Activated T-cell treated with anti-CD3 and anti-CD28 coated beads, Interleukin-2, amount 50 U/mL, for 72 hours (primary cell): Measurements from ENCODE around the gene MLLT10. TPM values are rescaled to one million over a fixed set of nuclear protein-coding genes. Genes with fewer than 3 reads are reported as not detected.
"Not testable (repeated sequence)": the region's sequence is repeated elsewhere in the genome, so short reads cannot be mapped to it uniquely, and the experiment has no call there.

ENCODE experiments used
- ATAC-seq, 2 donors: fragments of 150-1000 bp; cut with Tn5 transposase; replicated peaks in 1 of 2; 2 replicates each; pipeline ENCODE4 v1.10.0; 2021; ENCODE audit warnings: moderate library complexity in 2 of 2, mild to moderate bottlenecking in 1 of 2
- DNase-seq, 2 donors: peaks; one replicate each; pipeline ENCODE4 v3.0.0; 2021 to 2022; ENCODE audit warnings: mixed read lengths in 1 of 2
- H3K27ac Mint-ChIP-seq: one replicate; pipeline ENCODE4 v1.8.0; 2022; ENCODE audit warnings: mild to moderate bottlenecking, moderate library complexity, mixed read lengths
- H3K27me3 Mint-ChIP-seq: one replicate; pipeline ENCODE4 v1.8.0; 2022; ENCODE audit warnings: low read depth, mixed read lengths
- H3K36me3 Mint-ChIP-seq, 2 donors: one replicate each; pipeline ENCODE4 v1.8.0; 2022; ENCODE audit warnings: mixed read lengths in 2 of 2, mild to moderate bottlenecking in 1 of 2; ENCODE audit not compliant: insufficient read depth in 2 of 2
- H3K4me1 Mint-ChIP-seq: one replicate; pipeline ENCODE4 v1.8.0; 2022; ENCODE audit warnings: low read depth, mixed read lengths
- H3K4me3 Mint-ChIP-seq, 2 donors: one replicate each; pipeline ENCODE4 v1.8.0; 2022; ENCODE audit warnings: mild to moderate bottlenecking in 2 of 2, mixed read lengths in 2 of 2, moderate library complexity in 2 of 2
- H3K9me3 Mint-ChIP-seq, 2 donors: one replicate each; pipeline ENCODE4 v1.8.0; 2022; ENCODE audit warnings: mixed read lengths in 2 of 2
- total RNA-seq, 2 donors: library from RNA; stranded (reverse); gene quantifications; one replicate each; pipeline ENCODE4 v1.2.3, GENCODE V29; 2022

MLLT10 gene
- total RNA-seq, 2 donors from 2014 or later, result 45.4 to 46.0 TPM

DNA sequence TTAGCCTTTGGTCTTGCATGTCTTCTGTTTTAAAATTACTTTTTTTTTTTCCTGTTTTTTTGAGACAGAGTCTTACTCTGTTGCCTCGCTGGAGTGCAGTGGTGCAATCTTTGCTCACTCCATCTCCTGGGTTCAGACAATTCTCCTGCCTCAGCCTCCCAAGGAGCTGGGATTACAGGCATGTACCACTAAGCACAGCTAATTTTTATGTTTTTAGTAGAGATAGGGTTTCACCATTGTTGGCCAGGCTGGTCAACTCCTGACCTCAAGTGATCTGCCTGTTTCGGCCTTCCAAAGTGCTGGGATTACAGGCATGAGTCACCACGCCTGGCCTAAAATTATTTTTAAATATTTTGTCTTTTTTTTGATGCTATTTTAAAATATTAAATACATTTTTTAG, 38.5 kb downstream of the MLLT10 start:
- H3K27ac Mint-ChIP-seq, result no peak overlapping the region
- ATAC-seq, result no peak
- peaks cover 46% of the 10 kb centered on the region for H3K4me1 Mint-ChIP-seq
- no peak overlapping the region for H3K4me3 Mint-ChIP-seq
- DNase-seq, result no peak
- H3K36me3 Mint-ChIP-seq, result peaks cover 3 to 32% of the 10 kb centered on the region in 2 donors
- H3K9me3 Mint-ChIP-seq, result peaks cover 0 to 1% of the 10 kb centered on the region in 2 donors
- no peaks in the 10 kb centered on the region for H3K27me3 Mint-ChIP-seq

DNA sequence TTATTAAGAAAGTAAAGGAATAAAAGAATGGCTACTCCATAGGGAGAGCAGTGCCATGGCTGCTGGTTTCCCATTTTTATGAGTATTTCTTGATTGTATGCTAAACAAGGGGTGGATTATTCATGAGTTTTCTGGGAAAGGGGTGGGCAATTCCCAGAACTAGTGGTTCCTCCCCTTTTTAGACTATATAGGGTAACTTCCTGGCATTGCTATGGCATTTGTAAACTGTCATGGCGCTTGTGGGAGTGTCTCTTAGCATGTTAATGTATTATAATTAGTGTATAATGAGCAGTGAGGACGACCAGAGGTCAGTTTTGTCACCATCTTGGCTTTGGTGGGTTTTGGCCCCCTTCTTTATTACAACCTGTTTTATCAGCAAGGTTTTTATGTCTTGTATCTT, 40.5 kb downstream of the MLLT10 start:
- not testable (repeated sequence) for H3K4me3 Mint-ChIP-seq, H3K27ac Mint-ChIP-seq, H3K27me3 Mint-ChIP-seq, ATAC-seq, H3K9me3 Mint-ChIP-seq, DNase-seq
- Mint-ChIP-seq H3K36me3 (peaks cover 3 to 29% of the 10 kb centered on the region in 2 donors), H3K4me1 (peaks cover 55% of the 10 kb centered on the region)

DNA sequence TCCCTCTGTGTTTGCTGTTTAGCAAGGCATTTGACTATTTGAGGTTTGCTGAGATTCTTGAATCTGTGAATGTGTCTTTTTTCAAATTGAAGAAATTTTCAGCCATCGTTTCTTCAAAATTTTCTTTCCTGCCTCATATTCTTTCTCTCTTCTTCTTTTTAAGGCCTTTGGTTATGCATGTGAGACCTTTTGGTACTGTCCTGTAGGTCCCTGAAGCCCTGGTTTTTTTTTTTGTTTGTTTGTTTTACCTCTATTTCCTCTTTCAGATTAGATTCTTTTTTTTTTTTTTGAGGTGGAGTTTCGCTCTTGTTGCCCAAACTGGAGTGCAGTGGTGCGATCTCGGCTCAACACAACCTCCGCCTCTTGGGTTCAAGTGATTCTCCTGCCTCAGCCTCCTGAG, 45.3 kb downstream of the MLLT10 start:
- ATAC-seq (no peak), DNase-seq (no peak)
- Mint-ChIP-seq H3K4me1 (peaks cover 51% of the 10 kb centered on the region), H3K9me3 (peaks cover 6% of the 10 kb centered on the region in 2 donors), H3K27ac (no peak overlapping the region), H3K4me3 (no peak overlapping the region), H3K36me3 (peaks cover 10 to 34% of the 10 kb centered on the region in 2 donors), H3K27me3 (no peaks in the 10 kb centered on the region)

DNA sequence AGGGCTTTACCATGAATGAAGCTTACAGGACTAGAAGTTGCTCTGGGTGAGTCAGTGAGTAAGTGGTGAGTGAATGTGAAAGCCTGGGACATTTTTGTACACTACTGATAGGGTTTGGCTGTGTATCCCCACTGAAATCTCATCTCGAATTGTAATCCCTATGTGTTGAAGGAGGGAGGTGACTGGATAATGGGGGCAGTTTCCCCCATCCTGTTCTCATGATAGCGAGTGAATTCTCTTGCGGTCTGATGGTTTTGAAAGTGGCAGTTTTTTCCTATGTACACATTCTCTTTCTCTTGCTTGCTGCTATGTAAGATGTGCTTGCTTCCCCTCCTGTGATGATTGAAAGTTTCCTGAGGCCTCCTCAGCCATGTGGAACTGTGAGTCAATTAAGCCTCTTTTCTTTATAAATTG, 47.4 kb downstream of the MLLT10 start:
- peak; percentile 93 to 95 for ATAC-seq
- Mint-ChIP-seq H3K4me1 (peaks cover 62% of the 10 kb centered on the region), H3K36me3 (peaks cover 10 to 33% of the 10 kb centered on the region in 2 donors), H3K27ac (peak overlapping the region; percentile 9), H3K4me3 (peak overlapping the region; percentile 12 to 29)
- H3K27me3 Mint-ChIP-seq, H3K9me3 Mint-ChIP-seq: not testable (repeated sequence)
- peak; percentile 40 to 42 for DNase-seq

DNA sequence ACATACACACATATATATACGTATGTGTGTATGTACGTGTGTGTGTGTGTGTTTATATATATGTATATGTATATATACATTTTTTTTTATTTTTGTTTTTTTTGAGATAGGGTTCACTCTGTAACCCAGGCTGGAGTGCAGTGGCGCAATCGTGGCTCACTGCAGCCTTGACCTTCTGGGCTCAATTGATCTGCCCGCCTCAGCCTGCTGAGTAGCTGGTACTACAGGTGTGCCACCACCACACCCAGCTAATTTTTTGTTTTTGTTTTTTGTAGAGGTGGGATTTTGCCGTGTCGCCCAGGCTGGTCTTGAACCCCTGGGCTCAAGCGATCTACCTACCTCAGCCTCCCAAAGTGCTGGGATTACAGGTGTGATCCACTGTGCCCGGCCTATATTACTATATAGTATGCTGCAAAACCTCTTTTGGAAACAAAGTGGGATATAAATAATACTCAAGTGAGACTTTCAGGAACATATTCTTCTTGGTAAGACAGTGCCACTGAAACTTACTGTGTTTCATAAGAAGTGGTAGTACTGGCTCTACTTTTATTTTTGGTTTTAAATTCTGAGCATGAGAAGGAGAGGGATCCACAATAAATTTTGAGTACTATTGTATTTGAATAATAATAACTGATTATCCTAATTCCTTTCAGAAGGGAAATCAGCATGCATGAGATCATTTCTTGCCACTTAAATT, 51.0 kb downstream of the MLLT10 start:
- Mint-ChIP-seq H3K27me3 (no peaks in the 10 kb centered on the region), H3K36me3 (peaks cover 10 to 38% of the 10 kb centered on the region in 2 donors), H3K27ac (peak overlapping the region; percentile 77), H3K4me1 (peaks cover 71% of the 10 kb centered on the region), H3K4me3 (peak overlapping the region; percentile 31 to 59), H3K9me3 (peaks cover 6% of the 10 kb centered on the region in 2 donors)
- ATAC-seq, result no peak
- DNase-seq, result no peak

DNA sequence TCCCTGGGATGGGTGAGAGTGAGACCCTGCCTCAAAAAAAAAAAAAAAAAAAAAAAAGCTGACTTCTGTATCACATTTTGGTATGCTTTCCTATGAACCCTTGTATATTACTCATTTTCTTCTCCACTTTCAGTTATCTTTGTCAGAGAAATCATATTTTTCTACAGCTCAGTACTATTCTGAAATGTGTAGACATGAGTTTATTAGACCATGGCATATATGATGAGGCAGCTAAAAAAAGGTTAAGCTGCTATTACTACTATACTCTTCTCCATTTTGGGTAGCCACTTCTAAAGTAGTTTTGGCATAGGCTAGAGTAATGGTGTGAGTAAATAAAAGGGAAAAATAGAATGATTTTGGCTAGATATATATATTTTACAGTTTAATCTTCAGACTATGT, 53.4 kb downstream of the MLLT10 start:
- ATAC-seq (no peak), DNase-seq (no peak)
- H3K9me3 Mint-ChIP-seq, result peaks cover 5% of the 10 kb centered on the region in 2 donors
- peaks cover 10 to 47% of the 10 kb centered on the region in 2 donors for H3K36me3 Mint-ChIP-seq
- H3K27ac Mint-ChIP-seq, result no peak overlapping the region
- H3K27me3 Mint-ChIP-seq, result no peaks in the 10 kb centered on the region
- H3K4me3 Mint-ChIP-seq, result no peak overlapping the region
- peaks cover 57% of the 10 kb centered on the region for H3K4me1 Mint-ChIP-seq

DNA sequence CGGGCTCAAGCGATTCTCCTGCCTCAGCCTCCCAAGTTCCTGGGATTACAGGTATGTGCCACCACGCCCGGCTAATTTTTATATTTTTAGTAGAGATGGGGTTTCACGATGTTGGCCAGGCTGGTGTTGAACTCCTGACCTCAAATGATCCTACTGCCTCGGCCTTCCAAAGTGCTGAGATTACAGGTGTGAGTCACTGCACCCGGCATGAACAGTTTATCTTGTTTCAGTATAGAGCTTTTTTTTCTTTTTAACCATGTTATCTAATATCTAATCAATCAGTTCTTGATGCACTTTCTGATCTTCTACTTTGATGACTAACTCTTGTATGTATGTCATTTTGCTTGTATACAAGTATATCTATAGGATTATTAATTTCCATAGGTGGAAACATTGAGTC, 54.1 kb downstream of the MLLT10 start:
- ATAC-seq, DNase-seq, H3K9me3 Mint-ChIP-seq, H3K27me3 Mint-ChIP-seq: not testable (repeated sequence)
- Mint-ChIP-seq H3K36me3 (peaks cover 12 to 47% of the 10 kb centered on the region in 2 donors), H3K27ac (peak overlapping the region; percentile 56), H3K4me3 (peak overlapping the region in 1 of 2 donors; percentile 27), H3K4me1 (peaks cover 50% of the 10 kb centered on the region)

DNA sequence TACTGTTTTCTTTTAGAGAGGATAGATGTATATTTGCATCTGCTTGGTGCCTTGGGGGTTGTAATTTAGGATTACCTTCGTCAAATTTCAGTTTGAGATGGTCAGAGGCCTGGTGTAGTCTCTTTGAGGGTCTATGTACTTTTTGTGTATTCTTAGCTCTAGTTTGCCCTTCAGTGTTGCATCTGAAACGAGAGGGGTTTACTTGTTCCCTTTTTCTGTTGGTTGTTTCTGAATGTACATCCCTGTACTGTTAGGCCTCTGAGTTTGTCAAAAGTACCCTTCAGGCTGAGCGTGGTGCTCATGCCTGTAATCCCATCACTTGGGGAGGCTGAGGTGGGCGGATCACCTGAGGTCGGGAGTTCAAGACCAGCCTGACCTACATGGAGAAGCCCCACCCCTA, 60.0 kb downstream of the MLLT10 start:
- H3K27me3 Mint-ChIP-seq, result no peaks in the 10 kb centered on the region
- no peak for ATAC-seq
- peaks cover 7 to 31% of the 10 kb centered on the region in 2 donors for H3K36me3 Mint-ChIP-seq
- no peaks in the 10 kb centered on the region for H3K9me3 Mint-ChIP-seq
- peaks cover 16% of the 10 kb centered on the region for H3K4me1 Mint-ChIP-seq
- no peak for DNase-seq
- H3K4me3 Mint-ChIP-seq, result no peak overlapping the region
- H3K27ac Mint-ChIP-seq, result no peak overlapping the region

DNA sequence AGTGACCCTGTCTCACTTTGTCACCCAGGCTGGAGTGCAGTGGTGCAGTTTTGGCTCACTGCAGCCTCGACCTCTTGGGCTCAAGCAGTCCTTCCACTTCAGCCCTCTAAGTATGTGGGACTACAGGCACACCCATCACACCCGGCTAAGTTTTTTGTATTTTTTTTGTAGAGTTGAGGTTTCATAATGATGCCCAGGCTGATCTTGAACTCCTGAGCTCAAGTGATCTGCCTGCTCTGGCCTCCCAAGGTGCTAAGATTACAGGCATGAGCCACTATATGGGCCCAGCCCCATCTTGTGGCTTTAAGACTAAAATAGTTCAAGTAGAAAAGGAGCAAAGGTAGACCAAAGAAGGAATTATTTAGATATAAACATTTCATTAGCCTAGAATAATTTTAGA, 65.5 kb downstream of the MLLT10 start:
- H3K27ac Mint-ChIP-seq, result peak overlapping the region; percentile 42
- no peaks in the 10 kb centered on the region for H3K27me3 Mint-ChIP-seq
- H3K36me3 Mint-ChIP-seq, result peaks cover 0 to 4% of the 10 kb centered on the region in 2 donors
- no peak overlapping the region for H3K4me3 Mint-ChIP-seq
- ATAC-seq, result no peak
- peaks cover 24% of the 10 kb centered on the region for H3K4me1 Mint-ChIP-seq
- no peak for DNase-seq
- H3K9me3 Mint-ChIP-seq, result no peaks in the 10 kb centered on the region

DNA sequence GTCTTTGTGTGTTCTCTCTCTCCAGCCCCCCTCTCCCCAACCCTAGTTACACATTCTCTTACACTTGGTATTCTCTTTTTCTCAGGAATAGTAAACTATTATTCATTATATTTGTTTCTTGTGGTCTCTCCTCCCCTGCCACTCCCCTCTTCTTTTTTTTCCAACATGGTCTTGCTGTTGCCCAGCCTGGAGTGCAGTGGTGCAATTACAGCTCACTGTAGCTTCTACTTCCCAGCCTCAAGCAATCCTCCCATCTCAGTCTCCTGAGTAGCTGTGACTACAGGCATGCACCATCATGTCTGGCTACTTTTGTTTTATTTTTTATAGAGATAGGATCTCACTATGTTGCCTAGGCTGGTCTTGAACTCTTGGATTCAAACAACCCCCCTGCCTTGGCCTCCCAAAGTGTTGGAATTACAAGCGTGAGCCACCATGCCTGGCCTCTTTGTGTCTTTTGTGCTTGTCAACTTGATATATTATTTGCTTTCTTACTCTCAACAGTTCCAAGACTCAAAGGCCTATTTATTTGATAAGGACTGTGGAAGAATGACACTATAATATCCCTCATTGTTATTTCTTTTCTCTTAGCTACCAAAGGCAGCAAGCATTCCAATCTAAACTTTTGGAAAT, 66.9 kb downstream of the MLLT10 start:
- Mint-ChIP-seq H3K36me3 (peaks cover 0 to 7% of the 10 kb centered on the region in 2 donors), H3K27me3 (no peaks in the 10 kb centered on the region), H3K4me1 (peaks cover 25% of the 10 kb centered on the region), H3K4me3 (no peak overlapping the region), H3K9me3 (no peaks in the 10 kb centered on the region), H3K27ac (peak overlapping the region; percentile 69)
- DNase-seq, result no peak
- no peak for ATAC-seq

DNA sequence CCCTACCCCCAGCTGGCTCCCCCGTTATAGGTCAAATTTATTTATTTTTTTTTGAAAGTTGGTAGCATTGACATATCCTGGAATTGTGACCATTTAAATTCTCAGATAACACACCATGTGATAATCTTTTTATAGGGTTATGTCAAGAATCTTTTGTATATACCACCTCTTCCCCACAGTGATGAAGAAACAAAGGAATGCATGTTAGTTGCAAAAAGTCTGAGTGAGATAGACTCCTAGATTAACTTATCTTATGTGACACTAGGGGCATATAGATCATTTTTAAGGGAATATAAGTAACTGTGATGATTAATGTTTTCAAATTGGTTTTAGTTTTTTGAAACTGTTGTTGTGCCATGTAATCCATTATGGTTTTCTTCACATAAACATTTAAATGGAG, 68.3 kb downstream of the MLLT10 start:
- DNase-seq (no peak), ATAC-seq (no peak)
- no peak overlapping the region for H3K4me3 Mint-ChIP-seq
- H3K36me3 Mint-ChIP-seq, result peaks cover 3 to 11% of the 10 kb centered on the region in 2 donors
- H3K27me3 Mint-ChIP-seq, result no peaks in the 10 kb centered on the region
- no peaks in the 10 kb centered on the region for H3K9me3 Mint-ChIP-seq
- H3K27ac Mint-ChIP-seq, result no peak overlapping the region
- peaks cover 36% of the 10 kb centered on the region for H3K4me1 Mint-ChIP-seq

DNA sequence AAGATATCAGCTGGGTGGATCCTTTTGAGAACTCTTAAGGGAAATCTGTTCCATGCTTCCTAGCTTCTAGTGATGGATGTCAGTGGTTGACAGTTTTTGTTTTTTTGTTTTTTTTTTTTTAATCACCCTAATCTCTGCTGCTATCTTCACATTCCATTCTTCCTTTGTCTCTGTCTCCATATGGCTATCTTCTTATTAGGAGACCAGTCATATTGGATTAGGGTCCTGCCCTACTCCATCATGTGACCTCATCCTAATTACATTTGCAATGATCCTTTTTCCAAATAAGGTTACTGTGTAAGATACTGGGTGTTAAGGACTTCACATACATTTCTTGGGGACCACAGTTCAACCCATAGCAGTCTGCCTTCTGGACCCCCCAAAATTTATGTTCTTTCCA, 69.7 kb downstream of the MLLT10 start:
- no peak for ATAC-seq
- H3K4me1 Mint-ChIP-seq, result peaks cover 35% of the 10 kb centered on the region
- peaks cover 0 to 2% of the 10 kb centered on the region in 2 donors for H3K9me3 Mint-ChIP-seq
- H3K27me3 Mint-ChIP-seq, result no peaks in the 10 kb centered on the region
- H3K4me3 Mint-ChIP-seq, result no peak overlapping the region
- H3K27ac Mint-ChIP-seq, result no peak overlapping the region
- peaks cover 3 to 20% of the 10 kb centered on the region in 2 donors for H3K36me3 Mint-ChIP-seq
- DNase-seq, result no peak

DNA sequence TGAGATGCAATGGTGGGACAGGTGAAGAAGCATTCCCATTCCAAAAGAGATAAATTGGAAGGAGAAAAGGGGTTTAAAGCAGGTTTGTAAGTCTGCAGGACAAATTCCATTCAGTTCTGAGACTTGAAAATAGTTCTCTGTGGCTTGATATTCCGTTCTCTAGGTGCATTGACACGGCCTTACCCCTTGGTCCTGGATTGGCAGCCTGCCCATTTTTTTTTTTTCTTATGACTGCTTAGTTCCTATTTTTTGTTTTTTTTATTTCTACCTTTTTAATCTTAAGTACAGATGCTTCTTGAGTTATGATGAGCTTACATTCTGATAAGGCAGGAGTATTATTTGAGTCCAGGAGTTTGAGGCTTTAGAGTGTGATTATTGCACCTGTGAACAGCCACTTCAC, 70.6 kb downstream of the MLLT10 start:
- H3K36me3 Mint-ChIP-seq, result peaks cover 3 to 24% of the 10 kb centered on the region in 2 donors
- H3K9me3 Mint-ChIP-seq, result peaks cover 0 to 2% of the 10 kb centered on the region in 2 donors
- no peak overlapping the region for H3K4me3 Mint-ChIP-seq
- no peak for DNase-seq
- no peaks in the 10 kb centered on the region for H3K27me3 Mint-ChIP-seq
- H3K4me1 Mint-ChIP-seq, result peaks cover 30% of the 10 kb centered on the region
- H3K27ac Mint-ChIP-seq, result no peak overlapping the region
- no peak for ATAC-seq
